ENCODE measurements around the gene ADAMTS9.

ADAMTS9 gene

GRCh38 chr3:64627471-64628321, 60.1 kb downstream of the ADAMTS9 start:
- no peak overlapping the region for H3K27ac Mint-ChIP-seq
- H3K36me3 Mint-ChIP-seq, result no peaks in the 10 kb centered on the region
- peaks cover 0 to 1% of the 10 kb centered on the region in 2 donors for H3K9me3 Mint-ChIP-seq
- ATAC-seq (replicated peaks), result no peak
- no peak for DNase-seq
- H3K4me3 Mint-ChIP-seq, result no peak overlapping the region
- no peaks in the 10 kb centered on the region for H3K27me3 Mint-ChIP-seq
- H3K4me1 Mint-ChIP-seq, result no peaks in the 10 kb centered on the region

GRCh38 chr3:64627042-64627441, 60.8 kb downstream of the ADAMTS9 start:
- no peaks in the 10 kb centered on the region for H3K36me3 Mint-ChIP-seq
- H3K27me3 Mint-ChIP-seq, result no peaks in the 10 kb centered on the region
- ATAC-seq (replicated peaks) (no peak), DNase-seq (no peak)
- H3K4me1 Mint-ChIP-seq, result no peaks in the 10 kb centered on the region
- no peak overlapping the region for H3K4me3 Mint-ChIP-seq
- H3K27ac Mint-ChIP-seq, result no peak overlapping the region
- peaks cover 0 to 1% of the 10 kb centered on the region in 2 donors for H3K9me3 Mint-ChIP-seq

- Mint-ChIP-seq H3K4me3 (no peak overlapping the region), H3K36me3 (no peaks in the 10 kb centered on the region), H3K27me3 (no peaks in the 10 kb centered on the region), H3K27ac (no peak overlapping the region), H3K4me1 (no peaks in the 10 kb centered on the region), H3K9me3 (peaks cover 1 to 3% of the 10 kb centered on the region in 2 donors)
- no peak for DNase-seq
- no peak for ATAC-seq (replicated peaks)
Measured at GRCh38 chr3:64625381-64625780, 62.4 kb downstream of the ADAMTS9 start.

DNA sequence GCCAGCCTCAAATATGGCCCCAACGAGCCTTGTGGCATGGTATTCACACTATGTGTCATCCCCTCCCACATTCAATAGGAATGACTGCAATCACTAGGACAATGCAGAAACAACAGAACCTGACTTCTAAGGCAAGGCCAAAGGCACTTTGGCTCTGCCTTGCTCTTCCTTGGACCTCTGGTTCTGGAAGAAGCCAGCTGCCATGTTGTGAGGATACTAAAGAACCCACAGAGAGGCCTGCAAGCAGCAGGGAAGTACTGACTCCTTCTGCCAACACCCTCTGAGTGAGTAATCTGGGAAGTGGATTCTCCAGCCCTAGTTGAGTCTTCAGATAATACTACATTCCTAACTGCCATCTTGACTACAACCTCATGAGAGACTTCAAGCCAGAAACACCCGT, 64.7 kb downstream of the ADAMTS9 start:
- H3K9me3 Mint-ChIP-seq, result peaks cover 0 to 5% of the 10 kb centered on the region in 2 donors
- no peaks in the 10 kb centered on the region for H3K4me1 Mint-ChIP-seq
- no peaks in the 10 kb centered on the region for H3K36me3 Mint-ChIP-seq
- H3K27me3 Mint-ChIP-seq, result no peaks in the 10 kb centered on the region
- H3K27ac Mint-ChIP-seq, result no peak overlapping the region
- no peak overlapping the region for H3K4me3 Mint-ChIP-seq
- ATAC-seq (replicated peaks) (no peak), DNase-seq (no peak)

DNA sequence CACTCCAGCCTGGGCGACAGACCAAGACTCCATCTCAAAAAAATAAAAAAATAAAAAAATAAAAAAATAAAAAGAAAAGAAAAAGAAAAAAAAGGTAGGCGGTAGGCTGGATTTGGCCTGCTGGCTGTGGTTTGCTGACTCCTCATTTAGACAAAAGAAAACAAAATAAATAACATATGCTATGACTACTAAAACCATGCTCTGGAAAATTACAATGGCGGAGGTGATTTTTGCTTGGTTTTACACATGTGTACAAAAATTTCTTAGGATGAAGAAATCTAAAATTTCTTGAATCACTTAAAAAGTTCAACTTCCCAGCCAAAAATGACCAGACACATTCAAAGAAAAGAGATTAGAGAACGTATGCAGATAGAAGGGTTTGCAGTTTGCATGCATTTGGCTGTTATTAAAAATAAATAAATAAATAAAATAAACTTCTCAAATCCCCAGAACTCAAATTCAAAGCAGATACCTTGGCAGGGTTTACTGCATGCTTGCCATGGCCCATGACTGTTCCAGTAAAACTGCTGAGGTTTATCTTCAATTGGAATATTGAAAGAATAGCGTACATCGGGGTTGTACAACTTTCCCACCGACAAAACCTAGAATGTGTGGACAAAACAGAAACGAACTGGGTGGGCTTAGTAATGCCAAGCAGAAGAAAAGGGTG, 65.9 kb downstream of the ADAMTS9 start:
- Mint-ChIP-seq H3K4me3 (no peak overlapping the region), H3K36me3 (no peaks in the 10 kb centered on the region), H3K4me1 (no peaks in the 10 kb centered on the region), H3K27me3 (no peaks in the 10 kb centered on the region), H3K27ac (no peak overlapping the region), H3K9me3 (peaks cover 0 to 5% of the 10 kb centered on the region in 2 donors)
- DNase-seq, result no peak
- no peak for ATAC-seq (replicated peaks)

DNA sequence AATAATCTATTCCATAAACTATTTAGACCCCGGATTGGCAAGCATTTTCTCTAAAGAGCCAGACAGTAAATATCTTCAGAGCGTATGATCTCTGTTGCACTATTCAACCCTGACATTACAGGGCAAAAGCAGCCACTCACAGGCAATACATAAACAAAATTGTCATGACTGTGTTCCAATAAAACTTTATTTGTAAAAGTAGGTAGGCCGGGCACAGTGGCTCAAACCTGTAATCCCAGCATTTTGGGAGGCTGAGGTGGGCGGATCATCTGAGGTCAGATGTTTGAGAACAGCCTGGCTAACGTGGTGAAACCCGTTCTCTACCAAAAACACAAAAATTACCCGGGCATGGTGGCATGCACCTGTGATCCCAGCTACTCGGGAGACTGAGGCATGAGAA, 66.5 kb downstream of the ADAMTS9 start:
- ATAC-seq (replicated peaks) (no peak), DNase-seq (no peak)
- H3K9me3 Mint-ChIP-seq, result peaks cover 0 to 5% of the 10 kb centered on the region in 2 donors
- H3K27me3 Mint-ChIP-seq, result no peaks in the 10 kb centered on the region
- H3K4me3 Mint-ChIP-seq, result no peak overlapping the region
- H3K4me1 Mint-ChIP-seq, result no peaks in the 10 kb centered on the region
- no peak overlapping the region for H3K27ac Mint-ChIP-seq
- H3K36me3 Mint-ChIP-seq, result no peaks in the 10 kb centered on the region

GRCh38 chr3:64620020-64620419, 67.8 kb downstream of the ADAMTS9 start:
- no peaks in the 10 kb centered on the region for H3K36me3 Mint-ChIP-seq
- DNase-seq, result no peak
- no peak for ATAC-seq (replicated peaks)
- peaks cover 2 to 10% of the 10 kb centered on the region in 2 donors for H3K9me3 Mint-ChIP-seq
- H3K4me3 Mint-ChIP-seq, result no peak overlapping the region
- H3K27ac Mint-ChIP-seq, result no peak overlapping the region
- no peaks in the 10 kb centered on the region for H3K27me3 Mint-ChIP-seq
- no peaks in the 10 kb centered on the region for H3K4me1 Mint-ChIP-seq

DNA sequence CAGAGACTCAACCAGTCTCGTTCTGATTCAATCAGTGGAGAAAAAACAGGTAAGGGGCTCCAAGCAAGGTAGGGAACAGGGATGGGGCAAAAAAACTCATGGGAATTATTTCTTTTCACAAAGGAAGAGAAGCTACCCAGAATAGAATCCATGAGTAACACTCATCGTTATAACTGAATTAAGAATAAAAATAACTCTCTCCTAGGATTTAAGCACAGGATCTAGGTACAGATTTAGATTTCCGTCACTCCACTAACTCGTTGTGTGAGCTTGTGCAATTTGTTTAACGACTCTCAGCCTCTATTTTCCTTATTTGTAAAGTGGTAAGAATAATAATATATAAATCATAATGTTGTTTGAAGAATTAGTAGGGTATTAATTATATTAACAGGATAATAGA, 68.6 kb downstream of the ADAMTS9 start:
- ATAC-seq (replicated peaks) (no peak), DNase-seq (no peak)
- no peaks in the 10 kb centered on the region for H3K36me3 Mint-ChIP-seq
- no peaks in the 10 kb centered on the region for H3K4me1 Mint-ChIP-seq
- no peak overlapping the region for H3K27ac Mint-ChIP-seq
- no peaks in the 10 kb centered on the region for H3K27me3 Mint-ChIP-seq
- no peak overlapping the region for H3K4me3 Mint-ChIP-seq
- H3K9me3 Mint-ChIP-seq, result peaks cover 3 to 10% of the 10 kb centered on the region in 2 donors

GRCh38 chr3:64617610-64618009, 70.2 kb downstream of the ADAMTS9 start:
- no peaks in the 10 kb centered on the region for H3K4me1 Mint-ChIP-seq
- no peak overlapping the region for H3K27ac Mint-ChIP-seq
- no peak overlapping the region for H3K4me3 Mint-ChIP-seq
- H3K27me3 Mint-ChIP-seq, result no peaks in the 10 kb centered on the region
- H3K9me3 Mint-ChIP-seq, result peaks cover 3 to 10% of the 10 kb centered on the region in 2 donors
- no peak for ATAC-seq (replicated peaks)
- DNase-seq, result no peak
- H3K36me3 Mint-ChIP-seq, result no peaks in the 10 kb centered on the region

GRCh38 chr3:64616953-64617352, 70.8 kb downstream of the ADAMTS9 start:
- Mint-ChIP-seq H3K36me3 (no peaks in the 10 kb centered on the region), H3K9me3 (peaks cover 3 to 10% of the 10 kb centered on the region in 2 donors), H3K4me3 (no peak overlapping the region), H3K27me3 (no peaks in the 10 kb centered on the region), H3K27ac (no peak overlapping the region), H3K4me1 (no peaks in the 10 kb centered on the region)
- no peak for ATAC-seq (replicated peaks)
- no peak for DNase-seq

- no peak overlapping the region for H3K27ac Mint-ChIP-seq
- H3K27me3 Mint-ChIP-seq, result no peaks in the 10 kb centered on the region
- H3K9me3 Mint-ChIP-seq, result peaks cover 5 to 8% of the 10 kb centered on the region in 2 donors
- no peak overlapping the region for H3K4me3 Mint-ChIP-seq
- ATAC-seq (replicated peaks) (no peak), DNase-seq (no peak)
- H3K36me3 Mint-ChIP-seq, result no peaks in the 10 kb centered on the region
- no peaks in the 10 kb centered on the region for H3K4me1 Mint-ChIP-seq
Measured at GRCh38 chr3:64612916-64613526, 74.8 kb downstream of the ADAMTS9 start.

DNA sequence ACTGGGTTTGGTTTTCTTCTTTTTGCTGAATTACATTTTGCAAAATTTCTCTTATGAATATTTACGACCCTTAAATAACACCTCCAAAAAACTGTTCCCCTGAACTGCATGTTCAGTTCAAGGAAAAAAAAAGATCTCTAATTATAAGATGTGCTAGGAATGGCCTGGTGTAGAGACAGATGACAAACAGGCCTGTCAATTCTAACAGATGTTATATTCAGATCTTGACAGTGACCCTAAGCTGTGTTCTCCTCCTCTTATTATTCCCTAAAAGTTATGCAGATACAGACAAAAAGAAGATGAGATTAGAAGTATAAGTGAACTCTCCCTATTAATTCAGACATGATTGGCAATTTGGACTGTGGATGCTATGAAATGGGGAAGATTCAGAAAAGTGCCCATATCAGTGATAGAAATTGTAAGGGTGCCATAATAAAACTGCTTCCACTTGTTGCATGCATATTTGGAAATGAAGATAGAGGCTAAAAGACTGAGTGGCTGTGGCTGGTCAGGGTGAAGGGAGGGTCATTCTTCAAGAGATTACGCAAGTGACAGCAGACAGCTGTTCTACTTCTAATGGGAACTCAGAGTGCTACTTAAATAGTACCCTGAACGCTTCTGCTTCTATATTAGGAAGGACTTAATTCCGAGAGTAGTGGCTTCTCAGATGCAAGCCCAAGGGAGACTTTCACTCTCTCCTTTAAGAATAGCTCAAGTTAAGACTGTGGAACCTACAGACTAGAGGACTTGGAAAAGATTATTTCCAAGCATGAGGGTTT, 75.5 kb downstream of the ADAMTS9 start:
- Mint-ChIP-seq H3K4me3 (no peak overlapping the region), H3K27me3 (no peaks in the 10 kb centered on the region), H3K27ac (no peak overlapping the region), H3K4me1 (no peaks in the 10 kb centered on the region), H3K9me3 (peaks cover 5 to 8% of the 10 kb centered on the region in 2 donors), H3K36me3 (no peaks in the 10 kb centered on the region)
- no peak for DNase-seq
- ATAC-seq (replicated peaks), result no peak

GRCh38 chr3:64608741-64609140, 79.1 kb downstream of the ADAMTS9 start:
- ATAC-seq (replicated peaks) (no peak), DNase-seq (no peak)
- no peaks in the 10 kb centered on the region for H3K4me1 Mint-ChIP-seq
- peaks cover 0 to 6% of the 10 kb centered on the region in 2 donors for H3K9me3 Mint-ChIP-seq
- no peak overlapping the region for H3K27ac Mint-ChIP-seq
- no peaks in the 10 kb centered on the region for H3K27me3 Mint-ChIP-seq
- H3K36me3 Mint-ChIP-seq, result no peaks in the 10 kb centered on the region
- H3K4me3 Mint-ChIP-seq, result no peak overlapping the region

DNA sequence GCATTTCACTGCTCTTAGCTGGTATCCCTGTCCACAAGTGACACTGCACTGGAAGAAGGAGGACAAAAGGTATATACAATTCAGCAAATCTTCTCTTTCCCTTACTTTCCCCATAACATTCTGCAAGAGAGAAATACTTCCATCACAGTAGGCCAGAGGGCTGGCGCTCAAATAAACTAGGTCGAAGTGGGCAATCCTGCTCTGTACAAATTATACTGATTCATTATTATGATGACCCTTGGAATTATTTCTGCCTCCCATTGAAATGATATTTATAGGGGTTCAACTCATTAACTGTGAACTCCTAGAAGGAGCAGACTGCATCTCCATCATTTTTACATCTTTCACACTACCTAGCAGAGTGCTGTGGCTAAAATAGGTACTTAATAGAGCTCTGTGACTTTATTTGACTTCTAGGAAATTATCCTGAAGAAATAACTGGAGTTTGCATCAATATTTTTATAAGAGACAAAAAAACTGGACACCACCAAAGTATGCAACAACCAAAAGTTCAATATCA, 80.7 kb downstream of the ADAMTS9 start:
- no peaks in the 10 kb centered on the region for H3K4me1 Mint-ChIP-seq
- H3K4me3 Mint-ChIP-seq, result no peak overlapping the region
- peaks cover 3 to 6% of the 10 kb centered on the region in 2 donors for H3K9me3 Mint-ChIP-seq
- no peaks in the 10 kb centered on the region for H3K27me3 Mint-ChIP-seq
- DNase-seq (no peak), ATAC-seq (replicated peaks) (no peak)
- no peak overlapping the region for H3K27ac Mint-ChIP-seq
- no peaks in the 10 kb centered on the region for H3K36me3 Mint-ChIP-seq
